Measurements from ENCODE around the gene MT1A.
"Not testable (repeated sequence)": the region's sequence is repeated elsewhere in the genome, so short reads cannot be mapped to it uniquely, and the experiment has no call there.

The MT1A gene

GRCh38 chr16:56618138-56618537 lies 20.3 kb upstream of the MT1A start:
- TF ChIP-seq CTCF (IDR thresholded peaks at IDR 0.05) = no peak
- Histone ChIP-seq H3K9ac (no peak overlapping the region), H3K4me1 (peaks cover 6% of the 10 kb centered on the region), H3K79me2 (no peaks in the 10 kb centered on the region), H3K4me3 (ENCODE audit: low read depth, low read length) (no peak overlapping the region), H3K27ac (no peak overlapping the region), H3K4me2 (ENCODE audit: low read length) (no peak overlapping the region), H3K36me3 (ENCODE audit: control insufficient read depth, insufficient read depth, low read length) (no peaks in the 10 kb centered on the region), H3K27me3 (ENCODE audit: control insufficient read depth, insufficient read depth, low read length) (no peaks in the 10 kb centered on the region), H3K9me3 (ENCODE audit: control insufficient read depth, low read length) (no peaks in the 10 kb centered on the region), H2AFZ (no peak overlapping the region)

- Histone ChIP-seq H3K4me1 (peaks cover 6% of the 10 kb centered on the region), H3K9ac (no peak overlapping the region), H2AFZ (no peak overlapping the region), H3K4me3 (ENCODE audit: low read depth, low read length) (no peak overlapping the region), H3K9me3 (ENCODE audit: control insufficient read depth, low read length) (no peaks in the 10 kb centered on the region), H3K79me2 (no peaks in the 10 kb centered on the region), H3K4me2 (ENCODE audit: low read length) (no peak overlapping the region), H3K27me3 (ENCODE audit: control insufficient read depth, insufficient read depth, low read length) (no peaks in the 10 kb centered on the region), H3K36me3 (ENCODE audit: control insufficient read depth, insufficient read depth, low read length) (no peaks in the 10 kb centered on the region), H3K27ac (no peak overlapping the region)
- no peak for TF ChIP-seq CTCF (IDR thresholded peaks at IDR 0.05)
Measured at GRCh38 chr16:56620339-56620897, 18.0 kb upstream of the MT1A start.

GRCh38 chr16:56621665-56622445 lies 16.6 kb upstream of the MT1A start:
- not testable (repeated sequence) for H3K27me3 ChIP-seq (ENCODE audit: control insufficient read depth, insufficient read depth, low read length); H2AFZ ChIP-seq; H3K36me3 ChIP-seq (ENCODE audit: control insufficient read depth, insufficient read depth, low read length); H3K4me2 ChIP-seq (ENCODE audit: low read length); H3K9me3 ChIP-seq (ENCODE audit: control insufficient read depth, low read length); H3K27ac ChIP-seq; H3K4me3 ChIP-seq (ENCODE audit: low read depth, low read length); H3K4me1 ChIP-seq; H3K79me2 ChIP-seq; H3K9ac ChIP-seq

GRCh38 chr16:56623184-56623583 lies 15.3 kb upstream of the MT1A start:
- H3K9ac ChIP-seq; H3K4me2 ChIP-seq (ENCODE audit: low read length); H3K4me1 ChIP-seq; H2AFZ ChIP-seq; H3K27me3 ChIP-seq (ENCODE audit: control insufficient read depth, insufficient read depth, low read length); H3K79me2 ChIP-seq; H3K36me3 ChIP-seq (ENCODE audit: control insufficient read depth, insufficient read depth, low read length); H3K4me3 ChIP-seq (ENCODE audit: low read depth, low read length); H3K9me3 ChIP-seq (ENCODE audit: control insufficient read depth, low read length); H3K27ac ChIP-seq: not testable (repeated sequence)

- TF ChIP-seq CTCF (IDR thresholded peaks at IDR 0.05) = no peak
- Histone ChIP-seq H3K9me3 (ENCODE audit: control insufficient read depth, low read length) (no peaks in the 10 kb centered on the region), H3K36me3 (ENCODE audit: control insufficient read depth, insufficient read depth, low read length) (no peaks in the 10 kb centered on the region), H3K27me3 (ENCODE audit: control insufficient read depth, insufficient read depth, low read length) (no peaks in the 10 kb centered on the region), H3K4me3 (ENCODE audit: low read depth, low read length) (no peak overlapping the region), H3K79me2 (no peaks in the 10 kb centered on the region), H2AFZ (no peak overlapping the region), H3K4me2 (ENCODE audit: low read length) (no peak overlapping the region), H3K9ac (no peak overlapping the region), H3K4me1 (no peaks in the 10 kb centered on the region), H3K27ac (no peak overlapping the region)
Measured at GRCh38 chr16:56623637-56624036, 14.8 kb upstream of the MT1A start.

Measured in parathyroid adenoma (tissue), 2 donors.